Type B pancreatic cell (in vitro differentiated cells): Measurements from ENCODE around the gene TNRC6C. TPM values are rescaled to one million over a fixed set of nuclear protein-coding genes. Genes with fewer than 3 reads are reported as not detected.

Source experiments
- DNase-seq: peaks from one replicate; pipeline ENCODE4 v3.0.0; 2021; ENCODE audit warnings: mixed read lengths; ENCODE audit not compliant: unreplicated experiment; ENCODE audit errors: extremely low spot score
- H3K27ac Mint-ChIP-seq: 2 replicates; pipeline ENCODE4 v1.8.0; 2021; ENCODE audit warnings: mild to moderate bottlenecking, mixed read lengths
- H3K27me3 Mint-ChIP-seq: 2 replicates; pipeline ENCODE4 v1.8.0; 2021; ENCODE audit warnings: mixed read lengths
- H3K36me3 Mint-ChIP-seq: 2 replicates; pipeline ENCODE4 v1.8.0; 2021; ENCODE audit warnings: mixed read lengths
- H3K4me1 Mint-ChIP-seq: one replicate; pipeline ENCODE4 v1.8.0; 2021; ENCODE audit warnings: mixed read lengths; ENCODE audit not compliant: unreplicated experiment
- H3K4me3 Mint-ChIP-seq: 2 replicates; pipeline ENCODE4 v1.8.0; 2021; ENCODE audit warnings: mild to moderate bottlenecking, mixed read lengths
- H3K9me3 Mint-ChIP-seq: 2 replicates; pipeline ENCODE4 v1.8.0; 2021; ENCODE audit warnings: mixed read lengths
- CTCF ChIP-seq: fragments of 200-600 bp; sonication (generic); conservative IDR thresholded peaks from 2 replicates; pipeline ENCODE4 v1.5.0; 2021; ENCODE audit warnings: antibody characterized with exemption, mild to moderate bottlenecking
- total RNA-seq: library from RNA; stranded (reverse); gene quantifications from 2 replicates; pipeline ENCODE4 v1.2.1, GENCODE V29; 2021; ENCODE audit warnings: low replicate concordance

The TNRC6C gene
- total RNA-seq, 1 donor from 2014 or later = 36.7 TPM

- Mint-ChIP-seq H3K27me3 (peaks cover 56% of the 10 kb centered on the region), H3K27ac (no peak overlapping the region), H3K4me3 (peak overlapping the region; percentile 84), H3K36me3 (peaks cover 4% of the 10 kb centered on the region), H3K9me3 (no peaks in the 10 kb centered on the region), H3K4me1 (peaks cover 27% of the 10 kb centered on the region)
- no peak for TF ChIP-seq CTCF
- DNase-seq = no peak
Measured at GRCh38 chr17:77958716-77959125, 218 bp downstream of the TNRC6C start.

GRCh38 chr17:77959126-77959925 lies 823 bp downstream of the TNRC6C start:
- H3K4me3 Mint-ChIP-seq = peak overlapping the region; percentile 94
- peaks cover 53% of the 10 kb centered on the region for H3K27me3 Mint-ChIP-seq
- peaks cover 4% of the 10 kb centered on the region for H3K36me3 Mint-ChIP-seq
- H3K9me3 Mint-ChIP-seq = no peaks in the 10 kb centered on the region
- no peak for DNase-seq
- no peak for TF ChIP-seq CTCF
- H3K4me1 Mint-ChIP-seq = peaks cover 29% of the 10 kb centered on the region
- peak overlapping the region; percentile 87 for H3K27ac Mint-ChIP-seq

GRCh38 chr17:77959926-77960521 lies 1.5 kb downstream of the TNRC6C start:
- peaks cover 46% of the 10 kb centered on the region for H3K27me3 Mint-ChIP-seq
- H3K4me3 Mint-ChIP-seq = peak overlapping the region; percentile 94
- peak overlapping the region; percentile 87 for H3K27ac Mint-ChIP-seq
- H3K9me3 Mint-ChIP-seq = no peaks in the 10 kb centered on the region
- H3K36me3 Mint-ChIP-seq = peaks cover 4% of the 10 kb centered on the region
- no peak for DNase-seq
- H3K4me1 Mint-ChIP-seq = peaks cover 29% of the 10 kb centered on the region
- TF ChIP-seq CTCF = no peak

- Mint-ChIP-seq H3K9me3 (no peaks in the 10 kb centered on the region), H3K27ac (no peak overlapping the region), H3K27me3 (peaks cover 29% of the 10 kb centered on the region), H3K4me1 (peaks cover 44% of the 10 kb centered on the region), H3K36me3 (peaks cover 4% of the 10 kb centered on the region), H3K4me3 (no peak overlapping the region)
- TF ChIP-seq CTCF = no peak
- DNase-seq = no peak
Measured at GRCh38 chr17:77961741-77962140, 3.2 kb downstream of the TNRC6C start.

GRCh38 chr17:77962348-77962747 lies 3.8 kb downstream of the TNRC6C start:
- Mint-ChIP-seq H3K27me3 (peaks cover 23% of the 10 kb centered on the region), H3K4me1 (peaks cover 44% of the 10 kb centered on the region), H3K27ac (no peak overlapping the region), H3K9me3 (no peaks in the 10 kb centered on the region), H3K4me3 (no peak overlapping the region), H3K36me3 (peaks cover 4% of the 10 kb centered on the region)
- TF ChIP-seq CTCF = no peak
- no peak for DNase-seq
